RWPE2 (cell line): ENCODE measurements around the gene CFAP43.
"Not testable (repeated sequence)": the region's sequence is repeated elsewhere in the genome, so short reads cannot be mapped to it uniquely, and the experiment has no call there.

Experiments
- ATAC-seq: fragments of 200-7000 bp; cut with Tn5 transposase; 3 replicates; pipeline ENCODE4 v1.9.1; 2021; ENCODE audit warnings: low read depth
- DNase-seq: peaks from one replicate; pipeline ENCODE4 v3.0.0-alpha.2; 2020; ENCODE audit warnings: low spot score
- H3K27ac ChIP-seq: fragments of 450-650 bp; 2 replicates; pipeline ENCODE4 v1.5.1; 2017; ENCODE audit warnings: mild to moderate bottlenecking; ENCODE audit not compliant: poor library complexity, severe bottlenecking
- H3K27me3 ChIP-seq: fragments of 250-450 bp; sonication (Bioruptor Pico); 2 replicates; pipeline ENCODE4 v1.5.1; 2021; ENCODE audit warnings: mild to moderate bottlenecking, moderate library complexity; ENCODE audit not compliant: insufficient read depth, poor library complexity, severe bottlenecking
- H3K36me3 ChIP-seq: fragments of 250-450 bp; sonication (Bioruptor Pico); 2 replicates; pipeline ENCODE4 v1.5.1; 2020; ENCODE audit warnings: low read depth, mild to moderate bottlenecking, moderate library complexity
- H3K4me1 ChIP-seq: fragments of 250-450 bp; sonication (Bioruptor Pico); 2 replicates; pipeline ENCODE4 v1.5.1; 2021; ENCODE audit warnings: mild to moderate bottlenecking, moderate library complexity; ENCODE audit not compliant: insufficient read depth, poor library complexity, severe bottlenecking
- H3K4me3 ChIP-seq: fragments of 250-450 bp; sonication (Bioruptor Pico); 2 replicates; pipeline ENCODE4 v1.5.1; 2021; ENCODE audit warnings: mild to moderate bottlenecking, moderate library complexity; ENCODE audit not compliant: severe bottlenecking
- H3K9me3 ChIP-seq: fragments of 250-450 bp; sonication (Bioruptor Pico); 2 replicates; pipeline ENCODE4 v1.5.1; 2021; ENCODE audit warnings: mild to moderate bottlenecking, moderate library complexity; ENCODE audit not compliant: severe bottlenecking
- TF ChIP-seq, protein P1 (sequence below): fragments of 450-650 bp; IDR thresholded peaks from one replicate; pipeline ENCODE4 v1.5.1; 2017; ENCODE audit warnings: mild to moderate bottlenecking, moderate library complexity; ENCODE audit not compliant: poor library complexity, severe bottlenecking

CFAP43 gene

DNA sequence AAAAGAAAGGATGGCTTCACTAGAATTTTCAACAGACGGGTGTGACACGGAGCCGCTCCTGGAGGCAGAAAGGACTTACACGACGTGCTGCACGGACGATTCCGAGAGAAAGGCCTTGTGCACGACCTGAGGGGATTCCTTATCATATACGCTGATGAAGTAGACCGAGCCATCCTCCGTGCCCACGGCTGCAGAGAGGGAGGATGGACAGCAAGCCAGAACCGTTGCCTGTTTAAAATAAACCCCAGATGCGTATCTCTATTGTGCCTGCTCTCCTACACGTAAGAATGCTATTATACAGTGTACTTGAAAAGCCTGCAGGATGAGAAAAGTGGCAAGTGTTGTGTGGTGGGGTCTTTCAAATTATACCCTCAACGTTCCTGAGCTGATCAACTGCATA is 38.4 kb downstream of the CFAP43 start:
- TF ChIP-seq, protein P1, sequence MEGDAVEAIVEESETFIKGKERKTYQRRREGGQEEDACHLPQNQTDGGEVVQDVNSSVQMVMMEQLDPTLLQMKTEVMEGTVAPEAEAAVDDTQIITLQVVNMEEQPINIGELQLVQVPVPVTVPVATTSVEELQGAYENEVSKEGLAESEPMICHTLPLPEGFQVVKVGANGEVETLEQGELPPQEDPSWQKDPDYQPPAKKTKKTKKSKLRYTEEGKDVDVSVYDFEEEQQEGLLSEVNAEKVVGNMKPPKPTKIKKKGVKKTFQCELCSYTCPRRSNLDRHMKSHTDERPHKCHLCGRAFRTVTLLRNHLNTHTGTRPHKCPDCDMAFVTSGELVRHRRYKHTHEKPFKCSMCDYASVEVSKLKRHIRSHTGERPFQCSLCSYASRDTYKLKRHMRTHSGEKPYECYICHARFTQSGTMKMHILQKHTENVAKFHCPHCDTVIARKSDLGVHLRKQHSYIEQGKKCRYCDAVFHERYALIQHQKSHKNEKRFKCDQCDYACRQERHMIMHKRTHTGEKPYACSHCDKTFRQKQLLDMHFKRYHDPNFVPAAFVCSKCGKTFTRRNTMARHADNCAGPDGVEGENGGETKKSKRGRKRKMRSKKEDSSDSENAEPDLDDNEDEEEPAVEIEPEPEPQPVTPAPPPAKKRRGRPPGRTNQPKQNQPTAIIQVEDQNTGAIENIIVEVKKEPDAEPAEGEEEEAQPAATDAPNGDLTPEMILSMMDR: no peak
- DNase-seq: no peak
- Histone ChIP-seq H3K4me1 (peaks cover 12% of the 10 kb centered on the region), H3K36me3 (no peaks in the 10 kb centered on the region), H3K4me3 (no peak overlapping the region), H3K27me3 (no peaks in the 10 kb centered on the region), H3K9me3 (no peaks in the 10 kb centered on the region), H3K27ac (no peak overlapping the region)
- ATAC-seq: no peak

DNA sequence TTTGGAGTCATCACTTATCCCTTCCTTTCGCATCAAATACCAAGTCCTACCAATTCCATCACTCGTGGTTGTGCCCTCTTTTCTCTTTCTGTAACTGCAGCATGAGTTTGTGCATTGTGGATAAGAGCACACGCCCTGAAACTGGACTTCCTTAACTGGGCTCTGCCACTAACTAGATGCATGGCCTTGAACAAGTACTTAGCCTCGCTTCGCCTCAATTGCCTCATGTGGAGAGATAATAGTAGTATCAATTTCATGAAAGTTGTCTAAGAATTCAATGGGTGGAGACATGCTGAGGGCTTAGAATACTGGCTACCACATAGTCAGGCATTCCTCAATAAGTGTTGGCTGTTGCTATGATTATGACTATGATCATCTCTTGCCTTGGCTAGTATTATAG is 41.5 kb downstream of the CFAP43 start:
- no peaks in the 10 kb centered on the region for H3K4me1 ChIP-seq
- no peak overlapping the region for H3K4me3 ChIP-seq
- no peaks in the 10 kb centered on the region for H3K27me3 ChIP-seq
- no peak for ATAC-seq
- no peak for DNase-seq
- H3K9me3 ChIP-seq: no peaks in the 10 kb centered on the region
- TF ChIP-seq, protein P1: no peak
- H3K27ac ChIP-seq: no peak overlapping the region
- H3K36me3 ChIP-seq: no peaks in the 10 kb centered on the region

DNA sequence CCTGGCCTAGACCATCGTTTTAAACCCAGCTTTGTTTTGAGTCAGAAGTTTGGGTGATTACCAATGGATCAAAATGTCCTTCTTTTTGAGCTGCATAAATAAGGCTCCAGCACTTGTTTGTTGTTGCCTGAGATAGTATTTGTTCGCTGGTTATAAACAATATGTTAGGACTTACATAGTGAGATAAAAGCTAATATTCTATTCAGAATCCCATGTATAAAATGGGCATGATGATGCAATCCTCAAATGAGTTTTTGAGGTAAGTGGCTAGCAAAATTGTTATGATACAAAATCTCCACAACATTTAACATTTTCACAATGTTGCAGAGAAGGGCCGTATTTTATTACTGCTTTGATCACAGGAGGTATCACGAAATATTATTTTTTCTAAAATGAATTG is 48.5 kb downstream of the CFAP43 start:
- Histone ChIP-seq H3K4me1 (no peaks in the 10 kb centered on the region), H3K36me3 (no peaks in the 10 kb centered on the region), H3K27me3 (no peaks in the 10 kb centered on the region), H3K27ac (no peak overlapping the region), H3K4me3 (no peak overlapping the region), H3K9me3 (no peaks in the 10 kb centered on the region)
- DNase-seq (no peak), ATAC-seq (no peak)
- TF ChIP-seq, protein P1: no peak

DNA sequence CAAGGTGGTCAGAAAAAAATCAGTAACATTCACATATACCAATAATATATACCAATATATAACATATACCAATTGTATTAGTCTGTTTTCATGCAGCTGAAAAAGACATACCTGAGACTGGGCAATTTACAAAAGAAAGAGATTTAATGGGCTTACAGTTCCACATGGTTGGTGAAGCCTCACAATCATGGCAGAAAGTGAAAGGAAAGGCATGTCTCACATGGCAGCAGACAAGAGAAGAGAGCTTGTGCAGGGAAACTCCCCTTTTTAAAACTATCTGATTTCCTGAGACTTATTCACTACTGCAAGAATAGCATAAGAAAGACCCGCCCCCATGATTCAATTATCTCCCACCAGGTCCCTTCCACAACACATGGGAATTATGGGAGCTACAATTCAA is 58.0 kb downstream of the CFAP43 start:
- not testable (repeated sequence) for H3K4me1 ChIP-seq, H3K9me3 ChIP-seq, H3K27me3 ChIP-seq, DNase-seq, H3K4me3 ChIP-seq, ATAC-seq, H3K36me3 ChIP-seq, H3K27ac ChIP-seq

DNA sequence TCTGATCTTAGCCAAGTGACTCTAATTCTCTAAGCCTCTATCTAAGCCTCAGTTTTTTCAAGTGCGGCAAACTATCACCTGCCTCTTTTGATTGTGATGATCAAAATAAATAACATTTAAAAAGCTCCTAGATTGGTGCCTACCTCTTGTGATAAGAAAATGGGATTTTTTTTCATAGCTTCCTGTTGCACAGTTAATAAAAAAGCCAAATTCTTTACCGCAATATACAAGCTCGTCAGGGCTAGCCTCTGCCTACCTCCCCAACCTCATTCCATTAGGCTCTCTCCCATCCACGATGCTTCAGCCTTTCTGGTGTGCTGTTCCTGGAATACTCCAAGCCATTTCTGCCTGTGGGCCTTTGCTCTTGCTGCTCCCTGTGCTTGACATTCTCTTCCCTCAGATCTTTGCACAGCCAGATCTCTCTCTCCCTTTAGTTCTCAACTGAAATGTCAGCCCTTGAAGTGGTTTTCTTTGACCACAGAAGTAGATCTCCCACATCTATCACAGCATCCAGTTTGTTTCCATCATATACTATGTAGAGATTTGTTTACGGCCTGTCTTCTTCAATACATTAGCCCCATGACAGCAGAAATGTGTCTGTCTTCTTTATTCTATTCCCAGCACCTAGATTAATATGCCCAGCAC is 61.4 kb downstream of the CFAP43 start:
- DNase-seq: no peak
- TF ChIP-seq, protein P1: no peak

More for the DNA sequence above, 61.4 kb downstream of the CFAP43 start:
- Histone ChIP-seq H3K9me3 (no peaks in the 10 kb centered on the region), H3K36me3 (no peaks in the 10 kb centered on the region), H3K27ac (no peak overlapping the region), H3K4me1 (no peaks in the 10 kb centered on the region), H3K4me3 (no peak overlapping the region), H3K27me3 (peaks cover 3% of the 10 kb centered on the region)
- ATAC-seq: no peak
